Measurements from ENCODE around the gene TMIGD1.

TMIGD1 gene

GRCh38 chr17:30333503-30334360, at the start of gene TMIGD1:
Gene TMIGD1 (minus strand): TSS chr17:30334057. CDS start chr17:30332133, 1,924 bp downstream.
- no peak for DNase-seq

- DNase-seq, result no peak
These were observed 48.5 kb upstream of the TMIGD1 start for GRCh38 chr17:30382345-30382744.

- DNase-seq, result no peak
These were observed 47.4 kb upstream of the TMIGD1 start for GRCh38 chr17:30381340-30381659.

GRCh38 chr17:30380643-30381339, 46.9 kb upstream of the TMIGD1 start:
- no peak for DNase-seq

- no peak for DNase-seq
These were observed 46.1 kb upstream of the TMIGD1 start for GRCh38 chr17:30379903-30380381.

DNA sequence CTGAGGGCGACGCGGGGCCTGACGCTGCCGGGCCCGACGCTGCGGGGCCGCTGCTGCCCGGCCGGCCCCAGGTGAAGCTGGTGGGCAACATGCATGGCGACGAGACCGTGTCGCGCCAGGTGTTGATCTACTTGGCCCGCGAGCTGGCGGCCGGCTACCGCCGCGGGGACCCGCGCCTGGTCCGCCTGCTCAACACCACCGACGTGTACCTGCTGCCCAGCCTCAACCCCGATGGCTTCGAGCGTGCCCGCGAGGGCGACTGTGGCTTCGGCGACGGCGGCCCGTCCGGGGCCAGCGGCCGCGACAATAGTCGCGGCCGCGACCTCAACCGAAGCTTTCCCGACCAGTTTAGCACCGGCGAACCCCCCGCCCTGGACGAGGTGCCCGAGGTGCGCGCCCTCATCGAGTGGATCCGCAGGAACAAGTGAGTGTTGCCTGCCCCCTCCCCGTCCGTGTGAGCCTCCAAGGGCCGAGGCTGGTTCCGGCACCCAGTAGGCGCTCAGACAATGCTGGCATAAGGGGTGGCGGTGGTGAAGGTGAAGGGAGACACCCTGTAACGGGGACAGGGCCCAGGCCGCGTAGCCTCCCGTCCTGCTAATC, 45.5 kb upstream of the TMIGD1 start:
- DNase-seq, result peak; percentile 21 to 33

- peak; percentile 95 to 96 for DNase-seq
These were observed 45.0 kb upstream of the TMIGD1 start, which contains the start of gene CPD for GRCh38 chr17:30378825-30379302. Gene CPD (plus strand): TSS chr17:30378927. CDS start chr17:30378981, 54 bp downstream.

DNA sequence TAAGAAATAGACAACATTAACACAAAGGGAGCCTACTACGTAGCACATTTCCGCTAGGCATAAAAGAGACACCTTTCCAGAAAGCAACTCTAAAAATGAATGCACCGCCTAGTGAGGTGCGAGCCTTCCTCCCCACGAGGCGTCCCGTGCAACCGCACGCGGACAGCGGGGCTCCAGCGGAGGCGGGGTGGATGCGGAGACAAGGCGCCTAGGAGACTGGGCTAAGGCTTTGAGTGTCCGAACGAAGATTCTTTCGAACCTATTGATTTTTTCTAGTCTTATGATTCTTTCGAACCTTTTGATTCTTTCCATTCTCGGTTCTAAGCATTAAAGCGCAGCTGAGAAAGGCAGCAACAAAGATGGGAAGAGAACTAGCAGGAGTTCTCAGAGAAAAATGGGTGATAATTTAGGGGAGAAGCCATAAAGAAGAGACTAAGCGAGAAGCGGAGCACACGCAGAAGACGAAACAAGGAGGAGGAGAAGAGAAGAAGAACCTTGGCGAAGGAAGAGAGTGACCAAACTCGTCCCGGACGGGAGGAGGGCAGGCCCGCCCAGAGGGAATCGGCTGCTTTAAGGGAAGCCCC, 44.5 kb upstream of the TMIGD1 start:
- DNase-seq, result peak; percentile 61 to 75

DNA sequence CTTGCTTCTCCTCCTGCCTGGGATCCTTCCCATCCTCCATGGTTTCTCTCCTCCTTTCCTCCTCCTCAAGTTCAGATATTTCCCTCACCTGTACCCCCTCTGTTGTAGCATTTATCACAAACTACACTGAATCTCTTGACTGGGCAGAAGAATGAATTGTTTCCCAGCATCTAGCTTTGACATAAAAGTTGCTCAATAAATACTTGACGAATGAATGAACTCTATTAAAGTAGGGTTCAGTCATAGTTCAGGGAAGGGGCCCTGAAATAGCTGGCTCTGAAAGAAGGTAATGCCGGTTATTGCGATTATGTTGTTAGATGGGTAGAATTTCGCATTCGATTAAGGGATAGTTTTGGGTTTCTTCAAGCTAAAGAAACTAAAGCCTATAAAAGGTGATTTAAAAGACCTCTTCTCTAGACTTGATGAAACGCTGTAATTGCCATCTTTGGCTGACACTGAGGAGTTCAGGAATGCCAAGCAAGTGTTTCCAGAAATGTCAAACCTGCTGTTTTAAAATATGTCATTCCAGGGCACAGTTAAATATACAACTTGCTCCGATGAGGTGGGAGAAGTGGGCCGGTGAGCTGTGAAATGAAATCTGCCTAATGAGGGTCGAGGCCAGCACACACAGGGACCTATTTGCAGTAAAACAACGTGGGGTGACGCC, 43.9 kb upstream of the TMIGD1 start:
- no peak for DNase-seq

DNA sequence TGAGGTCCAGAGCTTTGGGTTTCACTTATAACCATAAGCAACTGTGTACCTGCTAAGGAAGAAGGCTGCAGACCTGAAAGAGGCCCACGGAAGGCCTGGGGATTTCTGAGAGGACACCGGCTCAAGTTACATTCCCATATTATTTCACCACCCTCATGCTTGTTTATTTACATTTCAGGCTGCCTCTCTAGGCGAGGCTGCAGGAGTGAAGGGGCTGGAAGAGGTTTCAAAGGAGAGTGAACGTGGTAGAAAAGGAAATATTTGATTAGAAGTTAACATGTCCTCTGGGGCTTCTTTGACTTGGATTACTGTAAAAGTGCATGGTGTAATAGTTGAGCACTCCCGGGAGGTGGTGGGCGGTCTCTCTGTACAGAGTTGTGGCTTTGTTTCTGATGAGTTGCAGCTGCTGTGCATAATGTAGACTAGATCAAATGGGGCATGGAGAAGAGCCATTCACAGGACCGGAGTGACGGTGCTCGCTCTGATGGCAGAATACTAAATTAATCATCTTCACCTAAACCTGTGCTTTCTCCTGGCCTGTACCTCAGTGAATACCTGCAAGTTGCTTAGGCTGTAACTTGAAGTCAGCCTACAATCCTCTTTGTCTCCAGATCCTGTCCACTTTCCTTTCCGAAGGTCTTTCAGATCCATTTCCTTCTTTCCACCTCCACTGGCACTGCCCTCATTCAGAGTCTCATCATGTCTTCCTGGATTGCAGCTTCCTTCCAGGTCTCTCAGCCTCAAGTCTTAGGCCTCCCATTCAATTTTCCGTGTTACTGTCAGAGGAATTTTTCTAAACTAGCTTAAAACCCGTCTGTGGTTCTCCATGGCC, 43.0 kb upstream of the TMIGD1 start:
- no peak for DNase-seq

DNA sequence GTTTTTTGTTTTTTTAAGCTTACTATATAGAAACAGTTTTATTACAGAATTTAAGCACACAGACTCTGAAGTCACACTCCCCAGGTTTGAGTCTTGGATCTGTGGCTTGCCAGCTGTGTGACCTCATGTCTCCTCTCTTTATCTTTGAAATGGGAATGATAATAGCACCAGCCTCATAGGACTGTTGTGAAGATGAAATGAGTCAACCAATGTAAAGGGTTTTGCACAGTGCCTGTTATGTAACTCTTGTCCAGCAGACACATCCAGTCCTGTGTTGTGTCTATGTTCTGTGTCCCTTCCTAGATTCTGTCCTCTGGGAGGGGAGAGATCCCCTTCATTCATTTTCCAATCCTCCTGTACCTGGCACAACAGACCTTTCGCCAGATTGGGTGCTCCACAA, 41.8 kb upstream of the TMIGD1 start:
- DNase-seq, result no peak

DNA sequence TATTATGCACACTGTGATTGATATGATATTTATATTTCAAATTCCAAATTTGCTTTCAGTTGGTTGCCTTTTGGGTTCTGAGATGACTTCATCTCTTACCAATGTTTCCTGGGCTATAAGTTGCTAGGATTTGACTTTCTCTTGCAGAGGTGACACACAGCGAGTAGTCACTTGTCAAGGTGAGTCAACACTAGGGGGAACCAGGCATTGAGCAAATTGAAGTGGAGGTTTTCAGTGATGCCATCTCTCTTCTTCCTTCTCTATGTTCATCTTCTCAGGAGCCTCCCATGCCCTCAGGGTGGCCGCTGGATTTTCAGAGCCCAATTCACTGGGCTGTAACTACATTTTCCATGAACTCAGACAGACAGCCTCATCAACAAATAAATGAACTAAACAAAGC, 38.9 kb upstream of the TMIGD1 start:
- no peak for DNase-seq

- no peak for DNase-seq
These were observed 36.1 kb upstream of the TMIGD1 start for GRCh38 chr17:30369995-30370394.

DNA sequence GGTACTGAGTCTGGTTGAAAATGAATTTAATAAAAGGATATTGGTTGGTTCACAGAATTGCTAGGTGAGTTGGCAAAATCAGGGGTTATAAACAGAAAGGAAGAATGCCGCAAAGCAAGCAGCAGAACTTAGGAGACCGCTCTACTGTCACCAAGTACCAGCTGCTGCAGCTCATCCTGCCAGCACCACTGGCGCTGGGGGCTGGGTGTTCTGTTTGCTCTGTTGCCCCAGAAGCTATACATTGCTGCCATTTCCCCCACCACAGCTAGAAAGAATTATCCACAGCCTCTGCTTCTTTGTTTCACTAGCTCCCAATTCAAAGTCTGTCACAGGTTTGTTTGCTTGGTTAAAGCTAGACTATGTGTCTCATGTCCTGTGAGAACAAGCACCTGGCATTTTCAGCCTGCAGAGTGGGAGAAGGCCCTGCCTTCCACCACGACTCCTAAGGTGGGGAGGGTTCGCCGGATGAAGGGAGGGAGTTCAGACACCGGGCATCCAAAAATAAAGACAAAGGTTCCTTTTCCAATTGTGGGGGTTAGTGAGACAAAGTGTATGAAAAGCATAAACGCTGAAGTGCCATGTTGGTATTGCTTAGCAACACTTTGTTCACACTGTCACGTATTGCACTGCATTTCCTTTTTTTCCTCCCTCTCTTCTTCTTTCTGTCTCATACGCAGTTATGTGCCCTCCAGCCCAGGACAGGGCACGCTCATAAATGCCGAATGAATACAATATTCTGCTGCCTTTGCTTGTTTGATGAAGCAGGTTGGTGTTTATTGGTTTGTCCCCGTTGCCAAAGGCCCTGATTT, 35.3 kb upstream of the TMIGD1 start:
- DNase-seq, result no peak

DNA sequence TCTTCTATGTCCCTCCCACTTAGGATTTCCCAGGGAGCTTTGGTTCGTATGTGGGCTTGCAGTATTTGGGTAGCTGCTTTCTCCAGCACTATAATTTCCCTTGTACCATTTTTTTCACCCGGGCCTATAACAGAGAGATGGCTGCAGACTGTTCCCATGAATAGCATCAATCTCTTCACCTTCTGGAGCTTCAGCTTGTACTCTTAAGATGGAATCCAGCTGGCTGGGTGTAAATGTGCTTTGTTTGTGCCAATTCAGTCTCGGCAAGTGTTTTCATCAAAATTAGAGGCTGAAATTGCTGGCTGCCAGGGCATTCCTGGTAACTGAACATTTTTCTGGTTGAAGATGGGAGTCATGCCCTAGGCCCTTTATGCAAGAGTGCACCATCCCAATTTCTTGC, 32.7 kb upstream of the TMIGD1 start:
- no peak for DNase-seq

DNA sequence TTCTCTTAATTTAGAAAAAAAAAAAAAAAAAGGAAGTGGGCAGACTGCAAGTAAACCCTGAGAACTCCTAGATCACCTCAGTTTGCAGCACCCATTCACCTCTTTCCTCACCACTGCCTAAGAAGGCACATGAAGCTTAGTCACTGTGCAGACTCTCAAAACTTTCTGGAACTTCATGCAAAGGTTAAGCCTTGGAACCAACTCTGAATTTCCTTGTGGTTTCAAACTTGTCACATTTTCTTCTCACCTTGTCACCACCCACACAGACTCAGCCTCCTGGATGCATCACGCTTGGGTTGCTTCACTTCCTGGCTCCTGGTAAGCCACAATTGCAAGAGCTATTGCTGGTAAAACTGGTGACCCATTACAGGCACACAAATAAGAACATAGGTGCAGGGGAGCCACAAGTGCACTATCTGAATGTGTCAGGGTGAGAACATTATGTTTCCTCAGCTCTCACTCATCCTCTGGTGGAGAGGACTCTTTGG, 29.9 kb upstream of the TMIGD1 start:
- DNase-seq, result peak; percentile 80 to 82

DNA sequence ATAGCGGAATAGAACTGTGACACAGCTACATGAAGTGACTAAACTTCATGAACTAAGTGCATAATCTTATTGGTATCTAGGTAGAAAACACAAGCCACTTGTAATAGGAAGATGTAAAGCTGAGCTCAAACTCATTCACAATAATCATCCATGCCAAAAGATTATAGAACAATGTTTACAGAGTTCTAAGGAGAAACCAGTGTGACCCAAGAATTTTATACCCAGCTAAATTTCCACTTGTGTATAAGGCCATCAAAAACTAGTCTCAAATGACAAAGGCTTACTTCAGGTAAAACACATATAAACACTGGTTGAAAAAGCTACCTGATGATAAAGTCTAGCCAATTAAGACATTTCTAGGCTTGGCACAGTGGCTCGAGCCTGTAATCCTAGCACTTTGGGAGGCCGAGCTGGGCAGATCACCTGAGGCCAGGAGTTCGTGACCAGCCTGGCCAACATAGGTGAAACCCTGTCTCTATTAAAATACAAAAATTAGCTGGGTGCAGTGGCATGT, 28.0 kb upstream of the TMIGD1 start:
- no peak for DNase-seq

GRCh38 chr17:30360086-30360808, 26.4 kb upstream of the TMIGD1 start:
- no peak for DNase-seq

DNA sequence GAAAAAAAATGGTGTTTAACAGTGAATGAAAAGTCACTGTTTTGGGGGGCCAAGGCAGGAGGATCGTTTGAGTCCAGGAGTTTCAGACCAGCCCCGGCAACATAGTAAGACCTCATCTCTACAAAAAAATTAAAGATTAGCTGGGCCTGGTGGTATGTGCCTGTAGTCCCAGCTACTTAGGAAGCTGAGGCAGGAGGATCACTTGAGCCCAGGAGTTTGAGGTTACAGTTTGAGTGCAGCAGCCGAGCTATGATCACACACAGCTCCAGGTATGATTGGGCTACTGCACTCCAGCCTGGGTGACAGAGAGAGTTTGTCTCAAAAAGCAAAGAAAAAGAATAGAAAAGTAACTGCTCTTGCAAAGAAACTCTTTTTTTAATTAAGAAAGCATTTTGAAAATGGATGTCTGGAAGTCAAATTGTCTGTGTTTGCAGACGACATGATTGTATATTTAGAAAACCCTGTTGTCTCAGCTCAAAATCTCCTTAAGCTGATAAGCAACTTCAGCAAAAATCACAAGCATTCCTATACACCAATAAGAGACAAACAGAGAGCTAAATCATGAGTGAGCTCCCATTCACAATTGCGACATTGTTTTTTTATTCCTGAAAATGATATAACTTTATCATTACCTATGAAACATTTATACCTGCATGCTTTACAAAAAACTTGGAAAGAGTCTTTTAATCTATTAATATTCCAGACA, 24.4 kb upstream of the TMIGD1 start:
- no peak for DNase-seq
